ENCODE measurements around the gene FKBP1A.

FKBP1A gene

GRCh38 chr20:1333462-1334369, 59.1 kb downstream of the FKBP1A start:
- no peaks in the 10 kb centered on the region for H3K27me3 ChIP-seq
- TF ChIP-seq CTCF (IDR thresholded peaks at IDR 0.05): no peak
- no peaks in the 10 kb centered on the region for H3K9me3 ChIP-seq
- no peak overlapping the region for H3K4me3 ChIP-seq (ENCODE audit: low read depth in 1 of 2, low read length in 1 of 2)
- peaks cover 41 to 50% of the 10 kb centered on the region in 2 experiments for H3K4me1 ChIP-seq (ENCODE audit: control insufficient read depth in 1 of 2, insufficient read depth in 1 of 2, low read depth in 1 of 2, low read length in 1 of 2)
- H3K36me3 ChIP-seq: no peaks in the 10 kb centered on the region
- H3K27ac ChIP-seq: peak overlapping the region; percentile 21

GRCh38 chr20:1332749-1333300, 60.0 kb downstream of the FKBP1A start:
- no peaks in the 10 kb centered on the region for H3K36me3 ChIP-seq
- H3K9me3 ChIP-seq: no peaks in the 10 kb centered on the region
- H3K27me3 ChIP-seq: no peaks in the 10 kb centered on the region
- H3K27ac ChIP-seq: no peak overlapping the region
- no peak for TF ChIP-seq CTCF (IDR thresholded peaks at IDR 0.05)
- peaks cover 41 to 49% of the 10 kb centered on the region in 2 experiments for H3K4me1 ChIP-seq (ENCODE audit: control insufficient read depth in 1 of 2, insufficient read depth in 1 of 2, low read depth in 1 of 2, low read length in 1 of 2)
- no peak overlapping the region for H3K4me3 ChIP-seq (ENCODE audit: low read depth in 1 of 2, low read length in 1 of 2)

GRCh38 chr20:1331801-1332453, 60.9 kb downstream of the FKBP1A start:
- TF ChIP-seq CTCF (IDR thresholded peaks at IDR 0.05): no peak
- Histone ChIP-seq H3K27ac (no peak overlapping the region), H3K4me1 (ENCODE audit: control insufficient read depth in 1 of 2, insufficient read depth in 1 of 2, low read depth in 1 of 2, low read length in 1 of 2) (peaks cover 32 to 40% of the 10 kb centered on the region in 2 experiments)

GRCh38 chr20:1331101-1331500, 61.8 kb downstream of the FKBP1A start:
- TF ChIP-seq CTCF (IDR thresholded peaks at IDR 0.05): no peak
- Histone ChIP-seq H3K27ac (no peak overlapping the region), H3K4me1 (ENCODE audit: control insufficient read depth in 1 of 2, insufficient read depth in 1 of 2, low read depth in 1 of 2, low read length in 1 of 2) (peaks cover 29 to 38% of the 10 kb centered on the region in 2 experiments), H3K4me3 (ENCODE audit: low read depth in 1 of 2, low read length in 1 of 2) (no peak overlapping the region), H3K36me3 (no peaks in the 10 kb centered on the region), H3K27me3 (no peaks in the 10 kb centered on the region), H3K9me3 (no peaks in the 10 kb centered on the region)

More at GRCh38 chr20:1331801-1332453, 60.9 kb downstream of the FKBP1A start:
- Histone ChIP-seq H3K4me3 (ENCODE audit: low read depth in 1 of 2, low read length in 1 of 2) (no peak overlapping the region), H3K27me3 (no peaks in the 10 kb centered on the region), H3K36me3 (no peaks in the 10 kb centered on the region), H3K9me3 (no peaks in the 10 kb centered on the region)

- no peak for TF ChIP-seq CTCF (IDR thresholded peaks at IDR 0.05)
- Histone ChIP-seq H3K4me3 (ENCODE audit: low read depth in 1 of 2, low read length in 1 of 2) (no peak overlapping the region), H3K9me3 (no peaks in the 10 kb centered on the region), H3K4me1 (ENCODE audit: control insufficient read depth in 1 of 2, insufficient read depth in 1 of 2, low read depth in 1 of 2, low read length in 1 of 2) (peaks cover 34 to 39% of the 10 kb centered on the region in 2 experiments), H3K36me3 (no peaks in the 10 kb centered on the region), H3K27ac (no peak overlapping the region), H3K27me3 (no peaks in the 10 kb centered on the region)
Observed at GRCh38 chr20:1330075-1330830, 62.6 kb downstream of the FKBP1A start.

Data from neutrophil (primary cell).